Gastrocnemius medialis (tissue), 4 donors: ENCODE measurements around the gene SMAD4. TPM values are rescaled to one million over a fixed set of nuclear protein-coding genes. Genes with fewer than 3 reads are reported as not detected.

Source experiments
- ATAC-seq, 2 donors: fragments of 150-250 bp; one replicate each; pipeline ENCODE4 v1.9.1; 2016
- DNase-seq, 2 donors: peaks; one replicate each; pipeline ENCODE4 v3.0.0-alpha.2; 2019
- H3K27ac ChIP-seq, 4 donors: fragments of 200-600 bp; sonication (generic); 1 replicate in 1 of 4; 2 replicates in 3 of 4; pipeline ENCODE4 v1.5.1; 2016 to 2018; ENCODE audit warnings: mild to moderate bottlenecking in 2 of 4, moderate library complexity in 1 of 4
- H3K27me3 ChIP-seq, 3 donors: fragments of 200-600 bp; sonication (generic) in 2 of 3; 1 replicate in 1 of 3; 2 replicates in 2 of 3; pipeline versions ENCODE4 v1.5.1 to v1.6.0; 2016 to 2019; ENCODE audit warnings: mild to moderate bottlenecking in 1 of 3, moderate library complexity in 1 of 3
- H3K36me3 ChIP-seq, 2 donors: fragments of 200-600 bp; sonication (generic) in 1 of 2; one replicate each; pipeline ENCODE4 v1.5.1; 2017 to 2018
- H3K4me1 ChIP-seq, 2 donors: fragments of 200-600 bp; sonication (generic) in 1 of 2; one replicate each; pipeline ENCODE4 v1.5.1; 2016 to 2017; ENCODE audit warnings: mild to moderate bottlenecking in 2 of 2
- H3K4me3 ChIP-seq, 4 donors: fragments of 200-600 bp; sonication (generic) in 3 of 4; 1 replicate in 1 of 4; 2 replicates in 3 of 4; pipeline ENCODE4 v1.5.1; 2016 to 2019; ENCODE audit warnings: mild to moderate bottlenecking in 2 of 4
- H3K9me3 ChIP-seq, 3 donors: fragments of 200-600 bp; sonication (generic) in 2 of 3; 1 replicate in 1 of 3; 2 replicates in 2 of 3; pipeline ENCODE4 v1.5.1; 2016 to 2019
- CTCF ChIP-seq, 5 experiments: fragments of 450-650 bp in 3 of 5; fragments of 200-600 bp in 2 of 5; sonication (generic) in 2 of 5; IDR thresholded peaks in 4 of 5; conservative IDR thresholded peaks in 1 of 5; 1 replicate in 4 of 5; 2 replicates in 1 of 5; pipeline ENCODE4 v1.5.1; 2016 to 2019; ENCODE audit warnings: antibody characterized with exemption in 5 of 5, mild to moderate bottlenecking in 3 of 5, moderate library complexity in 3 of 5
- POLR2A ChIP-seq, 2 donors: fragments of 450-650 bp; IDR thresholded peaks; one replicate each; pipeline ENCODE4 v1.6.1; 2017; ENCODE audit warnings: antibody characterized with exemption in 2 of 2, mild to moderate bottlenecking in 2 of 2, moderate library complexity in 2 of 2
- in situ Hi-C, 4 donors: fragments of 200-750 bp; cut with MboI; loops; one replicate each; pipeline versions ENCODE4 v1.15.0 to v1.8.0; 2017; ENCODE audit warnings: low sequenced_read_pairs in 4 of 4
- intact Hi-C: fragments of 100-400 bp; cut with DNase I; formaldehyde crosslinking; loops from one replicate; pipeline ENCODE4 v1.15.1; 2023; ENCODE audit warnings: low total_unique reads
- total RNA-seq, 4 donors: library from RNA; depleted of rRNA; stranded (reverse); fragments of >200 nt; gene quantifications; one replicate each; pipeline versions ENCODE4 v1.1.0 to v1.2.3, GENCODE V29; 2016

The SMAD4 gene
- total RNA-seq, 4 donors from 2014 or later = 148 to 210 (median 168) TPM

- DNase-seq (no peak), ATAC-seq (no peak)
- Histone ChIP-seq H3K27ac (no peak overlapping the region), H3K36me3 (no peaks in the 10 kb centered on the region), H3K9me3 (no peaks in the 10 kb centered on the region), H3K4me1 (peaks cover 0 to 3% of the 10 kb centered on the region in 2 donors), H3K4me3 (no peak overlapping the region), H3K27me3 (no peaks in the 10 kb centered on the region)
- TF ChIP-seq CTCF (IDR thresholded peaks at IDR 0.05 in 4 of 5, conservative IDR thresholded peaks at IDR 0.05 in 1 of 5) (no peak), POLR2A (IDR thresholded peaks at IDR 0.05) (no peak)
- in situ Hi-C loops (no loop called here), intact Hi-C loops (no loop called here)
Measured at GRCh38 chr18:51009072-51009471, 20.9 kb upstream of the SMAD4 start.

- in situ Hi-C loops (no loop called here), intact Hi-C loops (no loop called here)
- Histone ChIP-seq H3K27ac (no peak overlapping the region), H3K9me3 (no peaks in the 10 kb centered on the region), H3K4me1 (peaks cover 0 to 3% of the 10 kb centered on the region in 2 donors), H3K36me3 (no peaks in the 10 kb centered on the region), H3K4me3 (no peak overlapping the region), H3K27me3 (no peaks in the 10 kb centered on the region)
- DNase-seq (no peak), ATAC-seq (no peak)
- TF ChIP-seq POLR2A (IDR thresholded peaks at IDR 0.05) = no peak
- no peak for TF ChIP-seq CTCF (IDR thresholded peaks at IDR 0.05 in 4 of 5, conservative IDR thresholded peaks at IDR 0.05 in 1 of 5)
Measured at GRCh38 chr18:51010218-51010617, 19.8 kb upstream of the SMAD4 start.

GRCh38 chr18:51011709-51012108, 18.3 kb upstream of the SMAD4 start:
- Histone ChIP-seq H3K27me3 (no peaks in the 10 kb centered on the region), H3K9me3 (no peaks in the 10 kb centered on the region), H3K27ac (no peak overlapping the region), H3K4me3 (no peak overlapping the region), H3K4me1 (no peaks in the 10 kb centered on the region), H3K36me3 (no peaks in the 10 kb centered on the region)
- ATAC-seq (no peak), DNase-seq (no peak)
- intact Hi-C loops = no loop called here
- in situ Hi-C loops = no loop called here
- TF ChIP-seq POLR2A (IDR thresholded peaks at IDR 0.05) (no peak), CTCF (IDR thresholded peaks at IDR 0.05 in 4 of 5, conservative IDR thresholded peaks at IDR 0.05 in 1 of 5) (no peak)

GRCh38 chr18:51012441-51012840, 17.6 kb upstream of the SMAD4 start:
- no peak for DNase-seq
- TF ChIP-seq POLR2A (IDR thresholded peaks at IDR 0.05) (no peak), CTCF (IDR thresholded peaks at IDR 0.05 in 4 of 5, conservative IDR thresholded peaks at IDR 0.05 in 1 of 5) (no peak)
- H3K4me3 ChIP-seq = no peak overlapping the region
- intact Hi-C loops (no loop called here), in situ Hi-C loops (no loop called here)
- ATAC-seq = no peak
- H3K27ac ChIP-seq = no peak overlapping the region
- no peaks in the 10 kb centered on the region for H3K27me3 ChIP-seq
- H3K36me3 ChIP-seq = no peaks in the 10 kb centered on the region
- H3K4me1 ChIP-seq = no peaks in the 10 kb centered on the region
- no peaks in the 10 kb centered on the region for H3K9me3 ChIP-seq

GRCh38 chr18:51013259-51013658, 16.8 kb upstream of the SMAD4 start:
- in situ Hi-C loops = no loop called here
- H3K27ac ChIP-seq = no peak overlapping the region
- intact Hi-C loops = no loop called here
- H3K9me3 ChIP-seq = no peaks in the 10 kb centered on the region
- ATAC-seq (no peak), DNase-seq (no peak)
- H3K4me1 ChIP-seq = no peaks in the 10 kb centered on the region
- no peak for TF ChIP-seq CTCF (IDR thresholded peaks at IDR 0.05 in 4 of 5, conservative IDR thresholded peaks at IDR 0.05 in 1 of 5)
- no peak for TF ChIP-seq POLR2A (IDR thresholded peaks at IDR 0.05)
- H3K27me3 ChIP-seq = no peaks in the 10 kb centered on the region
- no peaks in the 10 kb centered on the region for H3K36me3 ChIP-seq
- H3K4me3 ChIP-seq = no peak overlapping the region
